Breast epithelium (tissue), 3 donors: ENCODE results near the gene SHMT1.

Source experiments
- CTCF ChIP-seq, 3 donors: fragments of 450-650 bp; IDR thresholded peaks; one replicate each; pipeline ENCODE4 v1.5.1; 2016 to 2017; ENCODE audit warnings: antibody characterized with exemption in 3 of 3, mild to moderate bottlenecking in 3 of 3, moderate library complexity in 3 of 3
- POLR2A ChIP-seq: fragments of 450-650 bp; IDR thresholded peaks from one replicate; pipeline ENCODE4 v1.6.1; 2016; ENCODE audit warnings: antibody characterized with exemption, mild to moderate bottlenecking, moderate library complexity
- POLR2AphosphoS5 ChIP-seq, 3 donors: sonication (generic); formaldehyde crosslinking; IDR thresholded peaks; one replicate each; pipeline ENCODE4 v1.6.1; 2017; ENCODE audit warnings: antibody characterized with exemption in 3 of 3

GRCh38 chr17:18381953-18382245 lies 18.5 kb upstream of the SHMT1 start:
- TF ChIP-seq POLR2AphosphoS5 (IDR thresholded peaks at IDR 0.05) = no peak
- TF ChIP-seq POLR2A = no peak
- no peak for TF ChIP-seq CTCF (IDR thresholded peaks at IDR 0.05)
